Activated CD4-positive, alpha-beta T cell treated with anti-CD3 and anti-CD28 coated beads for 48 hours (primary cell): ENCODE results near the gene PEX7.
"Not testable (repeated sequence)": the region's sequence is repeated elsewhere in the genome, so short reads cannot be mapped to it uniquely, and the experiment has no call there.

Experiments
- DNase-seq: peaks from one replicate; pipeline ENCODE4 v3.0.0-alpha.2; 2020

PEX7 gene

DNA sequence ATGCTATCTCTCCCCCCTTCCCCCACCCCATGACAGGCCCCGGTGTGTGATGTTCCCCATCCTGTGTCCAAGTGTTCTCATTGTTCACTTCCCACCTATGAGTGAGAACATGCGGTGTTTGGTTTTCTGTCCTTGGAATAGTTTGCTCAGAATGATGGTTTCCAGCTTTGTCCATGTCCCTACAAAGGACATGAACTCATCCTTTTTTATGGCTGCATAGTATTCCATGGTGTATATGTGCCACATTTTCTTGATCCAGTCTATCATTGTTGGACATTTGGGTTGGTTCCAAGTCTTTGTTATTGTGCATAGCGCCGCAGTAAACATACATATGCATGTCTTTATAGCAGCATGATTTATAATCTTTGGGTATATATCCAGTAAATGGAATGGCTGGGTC lies 24.1 kb downstream of the PEX7 start:
- DNase-seq: not testable (repeated sequence)

DNA sequence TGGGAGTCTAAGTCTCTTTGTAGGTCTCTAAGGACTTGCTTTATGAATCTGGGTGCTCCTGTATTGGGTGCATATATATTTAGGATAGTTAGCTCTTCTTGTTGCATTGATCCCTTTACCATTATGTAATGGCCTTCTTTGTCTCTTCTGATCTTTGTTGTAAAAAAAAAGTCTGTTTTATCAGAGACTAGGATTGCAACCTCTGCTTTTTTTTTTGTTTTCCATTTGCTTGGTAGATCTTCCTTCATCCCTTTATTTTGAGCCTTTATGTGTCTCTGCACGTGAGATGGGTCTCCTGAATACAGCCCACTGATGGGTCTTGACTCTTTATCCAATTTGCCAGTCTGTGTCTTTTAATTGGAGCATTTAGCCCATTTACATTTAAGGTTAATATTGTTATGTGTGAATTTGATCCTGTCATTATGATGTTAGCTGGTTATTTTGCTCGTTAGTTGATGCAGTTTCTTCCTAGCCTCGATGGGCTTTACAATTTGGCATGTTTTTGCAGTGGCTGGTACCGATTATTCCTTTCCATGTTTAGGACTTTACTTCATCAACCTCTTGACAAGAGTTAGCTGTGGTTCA lies 27.7 kb downstream of the PEX7 start:
- DNase-seq: not testable (repeated sequence)

DNA sequence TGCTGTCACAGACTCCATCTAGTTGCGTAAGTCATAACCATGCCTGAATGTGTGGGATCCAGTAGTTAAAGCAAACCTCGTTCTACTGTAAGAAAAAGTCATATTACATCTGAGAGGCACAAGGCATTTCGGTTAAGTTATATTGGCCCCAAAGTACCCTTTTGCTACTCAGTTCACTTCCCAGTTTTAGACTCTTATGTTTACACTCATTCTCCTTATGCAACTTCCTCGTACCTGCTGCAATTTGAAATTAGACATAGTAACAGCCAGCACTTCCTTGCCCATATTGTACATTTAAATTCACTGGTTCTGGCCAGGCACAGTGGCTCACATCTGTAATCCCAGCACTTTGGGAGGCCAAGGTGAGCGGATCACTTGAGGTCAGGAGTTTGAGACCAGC lies 37.0 kb downstream of the PEX7 start:
- DNase-seq: no peak

DNA sequence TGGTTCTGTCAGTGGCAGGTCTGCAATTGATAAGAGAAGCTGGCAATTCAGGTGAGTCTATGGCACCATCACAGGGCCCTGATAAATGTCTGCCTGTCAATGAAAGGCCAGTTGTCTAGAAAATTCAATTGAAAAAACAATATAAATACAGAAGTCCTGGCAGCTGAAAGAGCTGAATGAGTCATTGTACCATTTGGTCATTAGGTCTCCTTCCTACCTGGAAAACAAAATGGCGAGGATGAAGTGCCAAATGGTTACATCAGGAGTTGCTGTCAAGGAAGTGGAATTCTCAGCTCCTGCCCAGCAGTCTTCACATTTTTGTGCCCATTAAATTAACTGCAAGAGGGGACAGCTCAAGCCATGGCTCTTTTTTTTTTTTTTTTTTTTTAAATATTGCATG lies 37.7 kb downstream of the PEX7 start:
- DNase-seq: no peak

DNA sequence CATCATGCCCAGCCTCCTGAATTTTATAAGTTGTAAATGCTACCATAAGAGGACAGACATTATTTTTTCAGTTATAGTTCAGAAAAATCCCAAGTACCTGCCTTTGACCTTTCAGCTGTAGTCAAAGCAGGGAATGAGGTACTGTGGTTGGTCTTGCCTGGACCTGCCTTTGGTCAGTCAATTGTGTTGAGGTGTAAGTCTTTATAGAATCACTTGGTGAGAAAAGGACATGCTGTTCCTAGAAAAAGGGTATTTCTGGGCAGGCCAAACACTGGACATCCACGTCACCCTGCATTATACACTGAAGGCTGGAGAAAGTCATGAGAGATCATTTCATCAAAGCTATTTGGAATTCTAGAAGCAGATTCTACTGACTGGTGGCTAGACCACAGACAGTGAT lies 40.3 kb downstream of the PEX7 start:
- DNase-seq: no peak

DNA sequence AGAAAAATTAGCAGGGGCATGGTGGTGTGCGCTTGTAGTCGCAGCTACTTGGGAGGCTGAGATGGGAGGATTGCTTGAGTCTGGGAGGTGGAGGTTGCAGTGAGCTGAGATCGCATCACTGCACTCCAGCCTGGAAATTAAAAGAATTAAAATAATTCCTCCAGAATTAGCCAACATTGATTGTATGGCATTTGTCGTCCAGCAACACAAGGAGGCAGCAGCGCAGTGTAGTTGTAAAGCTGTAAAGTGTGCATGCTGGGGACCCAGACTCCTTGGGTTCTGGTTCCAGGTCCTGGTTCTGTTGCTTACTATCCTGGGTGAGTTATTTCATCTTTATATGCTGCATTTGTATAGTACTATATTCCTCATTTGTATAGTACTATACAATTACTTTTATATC lies 41.4 kb downstream of the PEX7 start:
- DNase-seq: no peak

DNA sequence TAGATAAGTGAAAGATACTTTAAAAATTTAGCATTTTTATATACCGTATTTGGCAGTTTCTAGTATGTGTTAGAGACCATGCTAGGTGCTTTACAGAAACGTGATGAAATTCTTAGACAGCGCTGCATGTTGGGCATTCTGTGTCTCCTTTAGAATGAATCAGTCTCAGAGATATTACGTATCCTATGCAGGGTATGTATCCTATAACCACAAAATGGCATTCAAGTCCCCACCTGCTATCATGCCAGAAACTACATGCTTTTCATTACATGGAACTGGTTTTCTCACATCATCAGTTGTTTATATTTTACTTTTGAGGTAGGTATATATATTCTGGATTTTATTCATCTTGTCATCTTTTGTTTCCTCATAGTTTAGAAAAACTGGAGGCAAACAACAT lies 42.3 kb downstream of the PEX7 start:
- DNase-seq: no peak

DNA sequence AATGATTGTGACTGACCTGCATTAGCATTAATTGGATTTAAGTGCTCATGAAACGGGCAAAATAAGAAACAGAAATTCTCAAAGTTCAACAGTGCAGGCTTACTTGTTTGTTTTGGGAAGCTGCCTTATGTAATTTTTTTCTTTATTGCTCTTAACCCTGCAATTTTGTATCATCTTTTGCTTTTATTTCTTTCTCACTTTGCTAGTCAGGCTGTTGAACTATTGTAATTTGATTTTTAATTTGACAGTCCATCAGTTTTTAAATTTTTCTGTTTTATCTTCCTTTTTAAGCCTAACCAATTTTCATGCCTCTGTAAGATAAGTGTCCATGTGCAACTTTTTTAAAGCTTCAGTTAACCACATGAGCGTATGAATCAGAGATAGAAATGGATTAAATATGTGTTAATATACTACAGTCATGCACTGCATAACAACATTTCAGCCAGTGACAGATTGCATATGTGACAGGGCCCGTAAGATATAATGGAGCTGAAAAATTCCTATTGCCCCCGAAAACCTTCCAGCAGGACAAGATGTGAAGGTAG lies 44.6 kb downstream of the PEX7 start:
- no peak for DNase-seq

DNA sequence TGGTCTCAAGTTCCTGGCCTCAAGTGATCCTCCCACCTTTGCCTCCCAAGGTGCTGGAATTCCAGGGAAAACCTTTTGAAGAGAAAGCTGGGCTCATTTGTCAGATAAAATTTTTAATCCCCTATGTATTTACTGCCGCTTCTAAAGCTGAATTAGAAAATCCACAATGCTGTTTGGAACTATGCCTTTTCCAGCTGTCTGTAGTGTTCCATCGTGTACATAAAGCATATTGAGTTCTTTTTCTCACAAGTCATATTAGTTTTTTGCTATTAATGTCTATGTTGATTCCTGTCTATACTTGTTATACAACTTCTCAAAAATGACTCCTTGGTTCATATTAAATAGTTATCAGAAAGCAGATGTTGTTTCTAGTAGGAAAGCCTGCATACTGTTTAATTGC lies 47.1 kb downstream of the PEX7 start:
- DNase-seq: no peak

DNA sequence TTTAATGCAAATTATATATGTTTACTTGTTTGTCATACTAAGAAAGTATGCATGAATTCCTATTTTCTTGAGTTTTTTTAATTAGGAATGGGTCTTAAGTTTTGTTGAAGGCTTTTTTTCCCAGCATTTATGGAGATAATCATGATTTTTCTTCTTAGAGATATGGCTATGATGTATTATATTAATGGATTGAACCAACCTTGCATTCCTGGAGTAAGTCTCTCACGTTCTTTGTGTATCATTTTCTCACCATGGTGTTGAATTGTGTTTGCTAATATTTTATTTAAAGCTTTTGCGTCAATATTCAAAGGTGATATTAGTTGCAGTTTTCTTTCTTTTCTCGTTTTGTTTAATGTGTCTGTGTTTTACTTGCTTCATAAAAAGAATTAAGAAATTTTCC lies 51.4 kb downstream of the PEX7 start:
- no peak for DNase-seq

DNA sequence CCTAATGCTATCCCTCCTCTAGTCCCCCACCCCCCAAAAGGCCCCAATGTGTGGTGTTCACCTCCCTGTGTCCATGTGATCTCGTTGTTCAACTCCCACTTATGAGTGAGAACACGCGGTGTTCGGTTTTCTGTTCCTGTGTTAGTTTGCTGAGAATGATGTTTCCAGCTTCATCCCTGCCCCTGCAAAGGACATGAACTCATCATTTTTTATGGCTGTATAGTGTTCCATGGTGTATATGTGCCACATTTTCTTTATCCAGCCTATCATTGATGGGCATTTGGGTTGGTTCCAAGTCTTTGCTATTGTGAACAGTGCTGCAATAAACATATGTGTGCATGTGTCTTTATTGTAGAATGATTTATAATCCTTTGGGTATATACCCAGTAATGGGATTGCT lies 54.1 kb downstream of the PEX7 start:
- not testable (repeated sequence) for DNase-seq

DNA sequence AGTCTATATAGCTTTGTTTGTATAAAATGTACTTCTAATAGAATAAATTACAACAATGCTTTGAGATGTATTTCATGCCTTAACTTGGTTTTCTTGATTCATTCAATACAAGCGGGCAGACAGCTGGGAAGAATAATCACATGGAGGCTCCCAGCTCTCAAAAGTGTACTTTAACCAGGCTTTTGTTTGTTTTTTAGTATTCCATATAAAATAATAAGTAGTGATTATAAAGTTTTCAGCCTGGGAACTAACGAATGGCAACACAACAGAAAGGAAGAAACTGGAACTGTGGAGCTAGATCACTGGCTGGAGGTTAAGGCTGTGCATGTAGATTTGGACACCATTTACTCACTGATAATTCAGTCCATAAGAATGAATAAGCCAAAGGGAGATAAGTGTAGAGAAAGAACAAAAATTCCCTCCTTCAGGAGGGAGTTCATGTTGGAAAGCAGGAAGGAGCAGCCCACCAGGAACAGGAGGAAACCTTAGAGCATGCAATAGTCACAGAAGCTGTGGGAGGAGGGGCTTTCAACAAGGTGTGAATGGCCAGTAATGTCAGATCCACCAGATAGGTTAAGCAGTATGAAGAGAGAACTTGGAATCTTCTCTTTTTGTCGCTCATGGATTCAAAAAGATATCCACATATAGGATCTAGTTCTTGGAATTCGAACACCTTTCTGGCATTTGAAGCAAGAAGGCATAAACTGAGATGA lies 58.5 kb downstream of the PEX7 start:
- DNase-seq: no peak

DNA sequence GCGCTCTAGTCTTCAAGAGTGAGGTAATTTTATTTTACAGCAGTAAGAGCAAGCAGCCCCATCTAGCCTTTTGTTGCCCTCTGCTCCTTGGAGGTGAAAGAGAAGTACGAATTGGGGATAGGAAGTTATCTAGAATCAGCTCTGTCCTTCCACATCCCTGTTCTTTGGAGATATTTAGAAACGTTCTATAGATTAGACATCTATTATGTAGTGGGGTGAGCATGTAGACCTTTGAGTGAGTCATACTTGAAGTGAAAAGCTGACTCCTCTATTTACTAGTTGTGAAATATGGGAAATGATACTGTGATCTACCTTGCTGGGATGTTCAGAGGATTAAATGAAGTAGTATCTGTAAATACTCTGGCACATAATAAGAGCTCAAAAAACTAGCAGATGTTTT lies 63.7 kb downstream of the PEX7 start:
- no peak for DNase-seq

DNA sequence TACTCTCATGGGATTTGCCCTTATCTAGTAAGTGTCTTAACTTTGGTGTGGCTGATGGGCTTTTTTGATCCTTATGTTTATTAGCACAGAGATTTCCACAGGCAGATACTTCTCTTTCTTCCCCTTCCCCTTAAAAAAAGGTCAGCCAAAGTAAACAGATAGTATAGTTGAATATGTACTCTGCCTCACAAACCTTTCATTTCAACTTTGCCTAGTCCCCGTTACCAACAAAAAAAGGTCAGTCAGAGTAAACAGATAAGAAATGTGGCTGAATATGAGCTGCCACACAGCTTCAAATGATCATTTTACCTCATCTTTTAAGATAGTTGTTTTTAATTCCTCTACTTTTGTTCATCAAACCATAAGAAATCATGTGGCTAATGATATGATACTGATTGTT lies 65.6 kb downstream of the PEX7 start:
- no peak for DNase-seq

DNA sequence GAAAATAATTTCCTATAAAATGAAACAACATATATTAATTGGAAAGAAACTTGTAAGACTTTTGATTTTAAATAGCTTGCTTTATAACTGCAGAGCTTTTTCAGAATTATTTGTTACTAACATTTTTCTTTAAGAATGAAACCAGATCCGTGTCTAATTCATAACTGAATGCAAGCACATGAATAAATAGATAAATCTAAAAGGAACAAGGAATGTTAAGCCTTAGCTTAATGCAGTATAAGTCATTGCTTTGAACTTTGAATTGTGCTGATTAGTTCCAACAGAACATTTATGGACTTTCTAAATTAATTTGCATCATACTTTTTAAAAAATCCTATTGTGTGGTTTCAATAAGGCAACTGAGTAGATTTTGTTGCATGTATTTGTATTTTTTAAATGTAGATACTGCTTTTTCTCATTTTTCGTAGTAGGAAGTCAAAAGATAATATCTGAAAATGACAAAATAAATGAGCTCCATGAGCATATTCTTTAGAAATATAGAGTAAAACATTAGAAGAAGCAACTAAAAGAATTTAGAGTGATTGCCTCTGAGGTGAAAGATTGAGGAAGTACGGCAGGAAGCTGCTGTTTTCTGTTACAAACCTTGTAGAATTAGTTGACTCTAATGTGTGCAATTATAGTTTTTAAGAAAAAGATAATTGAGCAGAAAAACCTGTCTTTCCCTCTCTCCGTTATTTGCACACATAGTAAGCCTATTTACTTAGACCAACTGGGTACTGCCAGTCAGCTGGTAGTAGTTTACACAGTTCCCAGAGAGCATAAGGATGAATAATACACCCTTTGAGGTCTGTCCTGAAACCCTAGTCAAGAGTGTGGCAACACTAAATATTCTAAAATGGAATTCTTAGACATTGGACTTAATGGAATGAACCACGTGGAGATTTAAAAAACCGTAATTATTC lies 67.1 kb downstream of the PEX7 start:
- no peak for DNase-seq

DNA sequence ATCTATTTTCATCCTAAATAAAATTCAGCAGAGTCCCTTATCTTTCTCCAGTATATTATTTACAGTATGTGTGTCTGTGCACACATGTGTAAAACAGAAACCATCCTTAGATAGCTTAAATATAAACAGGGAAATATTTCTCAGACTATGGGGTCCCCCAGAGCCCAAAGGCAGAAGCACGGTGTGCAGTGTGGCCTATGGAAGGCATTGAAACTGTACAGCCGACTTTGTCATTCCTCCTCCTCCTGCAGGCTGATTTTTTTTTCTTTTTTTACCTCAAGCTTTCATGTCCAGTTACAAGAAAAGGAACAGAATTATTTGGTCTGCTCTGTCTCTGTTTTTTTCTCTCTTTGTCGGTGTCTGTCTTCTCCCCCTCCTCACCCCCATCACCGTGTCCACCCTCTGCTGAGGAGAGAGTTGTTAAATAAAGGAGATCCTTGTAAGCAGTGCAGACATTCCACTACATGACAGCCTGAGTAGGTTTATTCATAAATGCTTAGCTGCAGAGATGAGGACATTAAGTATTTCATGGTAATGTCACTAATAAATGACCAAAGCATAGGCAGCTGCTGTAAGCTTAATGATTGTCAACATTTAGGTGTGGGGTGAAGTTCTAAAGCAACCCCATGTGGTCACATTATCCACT lies 67.9 kb downstream of the PEX7 start:
- no peak for DNase-seq

DNA sequence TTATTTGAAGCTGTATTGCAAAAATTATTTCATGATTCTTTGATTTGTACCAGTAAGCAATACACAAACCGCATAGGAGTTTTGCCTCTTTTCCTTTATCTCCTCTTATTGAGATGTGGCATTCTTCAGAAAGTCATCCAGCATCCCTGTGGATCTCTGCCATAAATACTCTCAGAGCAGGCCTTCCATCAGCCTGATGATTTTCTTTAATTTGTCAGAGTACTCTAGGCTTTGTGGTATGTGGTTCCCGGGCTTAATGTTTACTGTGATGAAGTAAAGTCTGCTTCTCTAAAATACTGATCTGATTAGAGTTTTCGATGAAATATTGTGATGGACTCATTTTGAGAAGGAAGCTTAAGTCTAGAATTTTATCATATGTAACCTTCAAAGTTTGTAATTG lies 68.6 kb downstream of the PEX7 start:
- no peak for DNase-seq

DNA sequence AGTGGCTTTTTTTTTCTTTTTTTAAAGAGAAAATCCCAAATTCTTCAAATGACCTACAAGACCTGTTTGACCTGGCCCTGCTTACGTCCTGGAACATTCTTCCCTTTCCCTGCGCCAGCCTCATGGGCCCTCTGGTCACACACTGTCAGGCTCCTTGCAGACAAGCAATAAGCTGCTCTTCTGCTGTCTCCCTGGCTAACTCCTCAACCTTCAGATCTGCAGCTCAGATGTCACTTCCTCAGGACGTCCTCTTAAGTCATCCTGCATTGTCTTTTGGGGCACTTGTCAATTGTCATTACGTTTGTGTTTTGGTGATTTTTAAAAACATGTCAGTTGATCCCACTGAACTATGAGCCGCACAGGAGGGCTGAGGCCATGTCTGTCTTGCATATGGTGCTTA lies 70.8 kb downstream of the PEX7 start:
- no peak for DNase-seq

DNA sequence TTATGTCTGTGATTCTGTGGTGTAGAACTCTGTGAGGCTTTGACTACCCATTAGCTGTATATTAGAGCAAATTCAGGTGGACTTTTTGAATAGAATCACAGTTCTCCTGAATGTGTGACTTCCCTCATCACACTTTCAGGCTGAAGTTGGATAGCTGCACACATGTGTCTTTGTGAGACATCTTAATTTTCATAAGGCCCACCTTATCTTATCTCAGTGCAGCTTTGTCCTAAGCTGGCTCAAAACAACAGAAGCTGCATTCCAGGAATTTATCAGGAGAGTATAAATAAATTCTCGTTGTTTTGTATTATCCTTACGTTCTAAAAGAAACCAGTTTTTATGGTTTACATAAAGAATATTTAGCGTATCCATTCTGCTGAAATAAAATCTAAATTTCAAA lies 73.5 kb downstream of the PEX7 start:
- DNase-seq: no peak

DNA sequence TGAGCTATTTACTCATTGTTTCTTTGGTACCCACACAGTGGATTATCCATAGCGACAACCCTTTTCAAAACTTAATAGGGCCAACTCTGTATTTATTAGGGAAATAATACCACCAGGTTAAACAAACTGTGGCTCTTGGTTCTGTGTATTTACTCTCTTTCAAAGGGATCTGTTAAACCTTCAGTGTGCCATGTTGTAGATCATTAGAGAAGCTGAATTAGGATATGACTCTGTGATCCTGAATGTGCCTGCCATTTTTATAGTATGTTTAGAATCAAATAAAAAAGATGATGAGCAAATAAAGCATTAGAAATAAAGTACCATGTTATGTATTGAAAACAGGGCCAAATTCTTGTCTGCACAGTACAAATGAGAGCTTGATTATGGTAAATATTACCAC lies 74.7 kb downstream of the PEX7 start:
- DNase-seq: no peak

DNA sequence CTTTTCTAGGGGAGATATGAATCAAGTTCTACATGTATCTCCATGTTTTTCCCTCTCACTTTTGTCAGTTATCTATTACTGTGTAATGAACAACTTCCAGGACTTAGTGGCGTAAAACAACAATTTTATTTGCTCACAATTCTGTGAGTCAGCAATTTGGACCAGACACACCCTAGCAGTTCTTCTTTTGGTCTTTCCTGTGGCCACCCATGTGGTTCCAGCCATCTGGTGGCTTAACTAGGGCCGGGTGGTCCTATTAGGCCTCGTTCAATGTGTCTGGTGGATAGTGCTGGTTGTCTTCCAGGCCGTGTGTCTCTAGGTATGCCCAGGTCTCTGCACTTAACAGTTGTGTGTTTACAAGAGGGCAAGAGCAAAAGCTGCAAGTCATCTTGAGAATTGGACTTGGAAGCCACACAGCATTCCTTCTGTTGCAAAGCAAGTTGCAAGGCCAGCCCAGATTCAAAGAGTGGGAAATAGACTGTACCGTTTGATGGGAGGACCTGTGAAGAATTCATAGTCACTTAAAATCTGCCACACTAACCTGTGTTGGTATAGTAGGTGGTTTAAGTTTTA lies 78.9 kb downstream of the PEX7 start:
- no peak for DNase-seq

DNA sequence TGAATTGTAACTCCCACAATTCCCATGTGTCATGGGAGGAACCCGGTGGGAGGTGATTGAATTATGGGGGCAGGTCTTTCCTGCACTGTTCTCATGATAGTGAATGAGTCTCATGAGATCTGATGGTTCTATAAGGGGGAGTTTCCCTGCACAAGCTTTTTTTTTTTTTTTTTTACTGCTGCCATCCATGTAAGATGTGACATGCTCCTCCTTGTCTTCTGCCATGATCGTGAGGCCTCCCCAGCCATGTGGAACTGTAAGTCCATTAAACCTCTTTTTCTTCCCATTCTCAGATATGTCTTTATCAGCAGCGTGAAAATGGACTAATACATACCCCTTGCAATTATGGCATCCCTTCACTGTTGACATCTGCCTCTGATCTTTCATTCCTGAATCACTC lies 82.1 kb downstream of the PEX7 start:
- DNase-seq: not testable (repeated sequence)

DNA sequence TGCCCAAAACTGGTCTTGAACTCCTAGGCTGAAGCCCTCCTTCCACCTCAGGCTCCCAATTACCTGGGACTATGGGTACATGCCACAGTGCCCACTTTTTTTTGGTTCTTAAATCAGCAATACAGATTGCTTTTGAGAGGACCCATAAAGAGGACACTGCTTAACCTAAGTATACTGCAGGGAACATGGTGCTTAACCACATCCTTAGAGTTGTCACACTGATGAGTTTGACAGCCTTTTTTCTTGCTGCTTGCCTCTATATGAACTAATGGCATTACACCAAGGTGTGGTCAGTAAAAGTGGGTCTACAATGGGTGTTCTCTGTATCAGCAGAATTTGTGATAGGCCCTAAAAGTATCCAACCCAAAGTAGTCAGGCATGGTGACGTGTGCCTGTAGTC lies 92.6 kb downstream of the PEX7 start:
- DNase-seq: no peak
